ENCODE measurements around the gene ANP32D.
"Not testable (repeated sequence)": the region's sequence is repeated elsewhere in the genome, so short reads cannot be mapped to it uniquely, and the experiment has no call there.

Gene ANP32D

GRCh38 chr12:48459259-48459658, 13.1 kb upstream of the ANP32D start:
- no peak overlapping the region for H3K27ac Mint-ChIP-seq (ENCODE audit: low read depth)
- no peak overlapping the region for H3K4me3 Mint-ChIP-seq
- H3K9me3 Mint-ChIP-seq = no peaks in the 10 kb centered on the region
- H3K36me3 Mint-ChIP-seq (ENCODE audit: insufficient read depth) = no peaks in the 10 kb centered on the region
- no peak for DNase-seq (ENCODE audit: low spot score in 2 of 2)
- peaks cover 60% of the 10 kb centered on the region for H3K27me3 Mint-ChIP-seq
- no peak for ATAC-seq (replicated peaks; ENCODE audit: extremely low read depth, poor library complexity, severe bottlenecking)
- no peaks in the 10 kb centered on the region for H3K4me1 Mint-ChIP-seq

- not testable (repeated sequence) for H3K4me1 Mint-ChIP-seq; ATAC-seq (replicated peaks; ENCODE audit: extremely low read depth, poor library complexity, severe bottlenecking); H3K36me3 Mint-ChIP-seq (ENCODE audit: insufficient read depth); H3K4me3 Mint-ChIP-seq; DNase-seq (ENCODE audit: low spot score in 2 of 2); H3K27ac Mint-ChIP-seq (ENCODE audit: low read depth)
- peaks cover 41% of the 10 kb centered on the region for H3K27me3 Mint-ChIP-seq
- H3K9me3 Mint-ChIP-seq = peaks cover 30% of the 10 kb centered on the region
Measured at GRCh38 chr12:48469027-48469426, 3.3 kb upstream of the ANP32D start.

- H3K4me1 Mint-ChIP-seq = no peaks in the 10 kb centered on the region
- no peak overlapping the region for H3K4me3 Mint-ChIP-seq
- no peak for DNase-seq (ENCODE audit: low spot score in 2 of 2)
- no peak overlapping the region for H3K27ac Mint-ChIP-seq (ENCODE audit: low read depth)
- peaks cover 28% of the 10 kb centered on the region for H3K9me3 Mint-ChIP-seq
- peaks cover 55% of the 10 kb centered on the region for H3K27me3 Mint-ChIP-seq
- no peak for ATAC-seq (replicated peaks; ENCODE audit: extremely low read depth, poor library complexity, severe bottlenecking)
- H3K36me3 Mint-ChIP-seq (ENCODE audit: insufficient read depth) = peaks cover 2% of the 10 kb centered on the region
Measured at GRCh38 chr12:48473061-48473460, 702 bp downstream of the ANP32D start.

GRCh38 chr12:48474497-48474896, 2.1 kb downstream of the ANP32D start:
- not testable (repeated sequence) for H3K27ac Mint-ChIP-seq (ENCODE audit: low read depth); DNase-seq (ENCODE audit: low spot score in 2 of 2); H3K4me1 Mint-ChIP-seq; ATAC-seq (replicated peaks; ENCODE audit: extremely low read depth, poor library complexity, severe bottlenecking); H3K36me3 Mint-ChIP-seq (ENCODE audit: insufficient read depth); H3K4me3 Mint-ChIP-seq
- Mint-ChIP-seq H3K9me3 (peaks cover 22% of the 10 kb centered on the region), H3K27me3 (peaks cover 55% of the 10 kb centered on the region)

GRCh38 chr12:48482198-48482597, 9.8 kb downstream of the ANP32D start, which contains the start of gene C12orf54:
C12orf54 (plus strand) TSS chr12:48482498; CDS start chr12:48483297, 799 bp downstream.
- H3K36me3 Mint-ChIP-seq (ENCODE audit: insufficient read depth) = no peaks in the 10 kb centered on the region
- H3K4me3 Mint-ChIP-seq = no peak within 1 kb of the TSS
- no peaks in the 10 kb centered on the region for H3K4me1 Mint-ChIP-seq
- no peak for DNase-seq (ENCODE audit: low spot score in 2 of 2)
- no peak for ATAC-seq (replicated peaks; ENCODE audit: extremely low read depth, poor library complexity, severe bottlenecking)
- no peak within 1 kb of the TSS for H3K27ac Mint-ChIP-seq (ENCODE audit: low read depth)
- H3K9me3 Mint-ChIP-seq = no peaks in the 10 kb centered on the region
- peaks cover 38% of the 10 kb centered on the region for H3K27me3 Mint-ChIP-seq

- no peaks in the 10 kb centered on the region for H3K36me3 Mint-ChIP-seq (ENCODE audit: insufficient read depth)
- DNase-seq (ENCODE audit: low spot score in 2 of 2) = no peak
- peaks cover 32% of the 10 kb centered on the region for H3K27me3 Mint-ChIP-seq
- no peaks in the 10 kb centered on the region for H3K4me1 Mint-ChIP-seq
- no peak overlapping the region for H3K4me3 Mint-ChIP-seq
- ATAC-seq (replicated peaks; ENCODE audit: extremely low read depth, poor library complexity, severe bottlenecking) = no peak
- H3K9me3 Mint-ChIP-seq = no peaks in the 10 kb centered on the region
- no peak overlapping the region for H3K27ac Mint-ChIP-seq (ENCODE audit: low read depth)
Measured at GRCh38 chr12:48482930-48483329, 10.6 kb downstream of the ANP32D start.

- H3K27me3 Mint-ChIP-seq = peaks cover 63% of the 10 kb centered on the region
- DNase-seq (ENCODE audit: low spot score in 2 of 2) = no peak
- H3K4me1 Mint-ChIP-seq = no peaks in the 10 kb centered on the region
- no peaks in the 10 kb centered on the region for H3K9me3 Mint-ChIP-seq
- H3K36me3 Mint-ChIP-seq (ENCODE audit: insufficient read depth) = no peaks in the 10 kb centered on the region
- H3K27ac Mint-ChIP-seq (ENCODE audit: low read depth) = no peak overlapping the region
- no peak for ATAC-seq (replicated peaks; ENCODE audit: extremely low read depth, poor library complexity, severe bottlenecking)
- no peak overlapping the region for H3K4me3 Mint-ChIP-seq
Measured at GRCh38 chr12:48486261-48486660, 13.9 kb downstream of the ANP32D start.

- Mint-ChIP-seq H3K27me3 (peaks cover 65% of the 10 kb centered on the region), H3K4me3 (no peak overlapping the region), H3K27ac (ENCODE audit: low read depth) (no peak overlapping the region), H3K4me1 (no peaks in the 10 kb centered on the region), H3K36me3 (ENCODE audit: insufficient read depth) (no peaks in the 10 kb centered on the region), H3K9me3 (no peaks in the 10 kb centered on the region)
- no peak for DNase-seq (ENCODE audit: low spot score in 2 of 2)
- no peak for ATAC-seq (replicated peaks; ENCODE audit: extremely low read depth, poor library complexity, severe bottlenecking)
Measured at GRCh38 chr12:48486679-48487078, 14.3 kb downstream of the ANP32D start.

- DNase-seq (ENCODE audit: low spot score in 2 of 2) = no peak
- peaks cover 56% of the 10 kb centered on the region for H3K27me3 Mint-ChIP-seq
- H3K4me1 Mint-ChIP-seq = no peaks in the 10 kb centered on the region
- no peak overlapping the region for H3K27ac Mint-ChIP-seq (ENCODE audit: low read depth)
- H3K9me3 Mint-ChIP-seq = no peaks in the 10 kb centered on the region
- no peaks in the 10 kb centered on the region for H3K36me3 Mint-ChIP-seq (ENCODE audit: insufficient read depth)
- ATAC-seq (replicated peaks; ENCODE audit: extremely low read depth, poor library complexity, severe bottlenecking) = no peak
- H3K4me3 Mint-ChIP-seq = no peak overlapping the region
Measured at GRCh38 chr12:48489012-48489411, 16.7 kb downstream of the ANP32D start.

GRCh38 chr12:48489456-48489855, 17.1 kb downstream of the ANP32D start:
- not testable (repeated sequence) for H3K27ac Mint-ChIP-seq (ENCODE audit: low read depth)

GRCh38 chr12:48500281-48500680, 27.9 kb downstream of the ANP32D start:
- ATAC-seq (replicated peaks; ENCODE audit: extremely low read depth, poor library complexity, severe bottlenecking); H3K4me1 Mint-ChIP-seq; H3K27ac Mint-ChIP-seq (ENCODE audit: low read depth); H3K4me3 Mint-ChIP-seq; DNase-seq (ENCODE audit: low spot score in 2 of 2); H3K9me3 Mint-ChIP-seq; H3K36me3 Mint-ChIP-seq (ENCODE audit: insufficient read depth): not testable (repeated sequence)
- H3K27me3 Mint-ChIP-seq = peaks cover 59% of the 10 kb centered on the region

More at GRCh38 chr12:48489456-48489855, 17.1 kb downstream of the ANP32D start:
- H3K4me1 Mint-ChIP-seq; DNase-seq (ENCODE audit: low spot score in 2 of 2); H3K36me3 Mint-ChIP-seq (ENCODE audit: insufficient read depth); H3K4me3 Mint-ChIP-seq; H3K9me3 Mint-ChIP-seq; ATAC-seq (replicated peaks; ENCODE audit: extremely low read depth, poor library complexity, severe bottlenecking): not testable (repeated sequence)
- H3K27me3 Mint-ChIP-seq = peaks cover 55% of the 10 kb centered on the region

GRCh38 chr12:48506836-48507235, 34.5 kb downstream of the ANP32D start:
- peaks cover 67% of the 10 kb centered on the region for H3K27me3 Mint-ChIP-seq
- not testable (repeated sequence) for H3K4me3 Mint-ChIP-seq; H3K4me1 Mint-ChIP-seq; ATAC-seq (replicated peaks; ENCODE audit: extremely low read depth, poor library complexity, severe bottlenecking); DNase-seq (ENCODE audit: low spot score in 2 of 2); H3K36me3 Mint-ChIP-seq (ENCODE audit: insufficient read depth); H3K27ac Mint-ChIP-seq (ENCODE audit: low read depth); H3K9me3 Mint-ChIP-seq

- ATAC-seq (replicated peaks; ENCODE audit: extremely low read depth, poor library complexity, severe bottlenecking) (no peak), DNase-seq (ENCODE audit: low spot score in 2 of 2) (no peak)
- Mint-ChIP-seq H3K4me3 (no peak overlapping the region), H3K9me3 (no peaks in the 10 kb centered on the region), H3K27me3 (peaks cover 52% of the 10 kb centered on the region), H3K4me1 (no peaks in the 10 kb centered on the region), H3K27ac (ENCODE audit: low read depth) (no peak overlapping the region), H3K36me3 (ENCODE audit: insufficient read depth) (no peaks in the 10 kb centered on the region)
Measured at GRCh38 chr12:48508987-48509386, 36.6 kb downstream of the ANP32D start.

GRCh38 chr12:48510111-48510510, 37.8 kb downstream of the ANP32D start:
- DNase-seq (ENCODE audit: low spot score in 2 of 2) (no peak), ATAC-seq (replicated peaks; ENCODE audit: extremely low read depth, poor library complexity, severe bottlenecking) (no peak)
- Mint-ChIP-seq H3K36me3 (ENCODE audit: insufficient read depth) (peaks cover 3% of the 10 kb centered on the region), H3K9me3 (no peaks in the 10 kb centered on the region), H3K4me1 (no peaks in the 10 kb centered on the region), H3K4me3 (no peak overlapping the region), H3K27ac (ENCODE audit: low read depth) (no peak overlapping the region), H3K27me3 (peaks cover 48% of the 10 kb centered on the region)
